Osteocyte (in vitro differentiated cells): ENCODE results near the gene FAM216A. TPM values are rescaled to one million over a fixed set of nuclear protein-coding genes. Genes with fewer than 3 reads are reported as not detected.
A peak's percentile ranks its signal among the peaks of the same experiment; 100 is the strongest.
"Not testable (repeated sequence)": the region's sequence is repeated elsewhere in the genome, so short reads cannot be mapped to it uniquely, and the experiment has no call there.

Experiments used
- DNase-seq: peaks from one replicate; pipeline ENCODE4 v3.0.0; 2021; ENCODE audit warnings: mixed read lengths; ENCODE audit not compliant: unreplicated experiment; ENCODE audit errors: extremely low spot score
- H3K27ac Mint-ChIP-seq: one replicate; pipeline ENCODE4 v1.8.0; 2021; ENCODE audit warnings: mild to moderate bottlenecking, mixed read lengths; ENCODE audit not compliant: unreplicated experiment
- H3K27me3 Mint-ChIP-seq: one replicate; pipeline ENCODE4 v1.8.0; 2021; ENCODE audit warnings: mixed read lengths; ENCODE audit not compliant: unreplicated experiment
- H3K36me3 Mint-ChIP-seq: one replicate; pipeline ENCODE4 v1.8.0; 2021; ENCODE audit warnings: mixed read lengths; ENCODE audit not compliant: unreplicated experiment
- H3K4me1 Mint-ChIP-seq: one replicate; pipeline ENCODE4 v1.8.0; 2021; ENCODE audit warnings: mixed read lengths; ENCODE audit not compliant: unreplicated experiment
- H3K4me3 Mint-ChIP-seq: one replicate; pipeline ENCODE4 v1.8.0; 2021; ENCODE audit warnings: mild to moderate bottlenecking, moderate library complexity, mixed read lengths; ENCODE audit not compliant: unreplicated experiment
- H3K9me3 Mint-ChIP-seq: one replicate; pipeline ENCODE4 v1.8.0; 2021; ENCODE audit warnings: mixed read lengths; ENCODE audit not compliant: unreplicated experiment
- CTCF ChIP-seq: fragments of 200-600 bp; sonication (generic); IDR thresholded peaks from 2 replicates; pipeline ENCODE4 v1.5.0; 2021; ENCODE audit warnings: antibody characterized with exemption, mild to moderate bottlenecking, moderate library complexity
- total RNA-seq: library from RNA; stranded (reverse); gene quantifications from 2 replicates; pipeline ENCODE4 v1.2.1, GENCODE V29; 2021

Gene FAM216A
- total RNA-seq, 1 donor from 2014 or later, result 8.4 TPM

DNA sequence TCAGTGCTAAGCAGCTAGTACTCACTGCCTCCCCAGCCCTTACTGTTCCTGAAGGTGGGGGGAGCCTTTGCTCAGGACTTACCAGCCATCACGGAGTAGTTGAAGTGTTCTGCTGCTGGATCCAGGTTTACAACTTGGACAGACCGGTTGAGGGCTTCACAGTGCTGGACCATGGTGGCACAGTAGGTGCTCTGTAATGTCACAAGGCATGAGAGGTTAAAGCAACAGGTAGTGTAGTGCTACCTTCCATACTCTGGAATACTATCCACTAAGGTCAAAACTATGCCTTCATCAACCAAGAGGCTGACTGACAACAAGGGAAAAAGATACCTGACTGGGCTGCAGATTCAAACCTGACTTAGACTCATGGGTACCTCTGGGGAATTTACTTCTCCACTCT lies 3.6 kb upstream of the FAM216A start:
- no peaks in the 10 kb centered on the region for H3K27me3 Mint-ChIP-seq

GRCh38 chr12:110465765-110466164 lies 2.9 kb upstream of the FAM216A start:
- peaks cover 29% of the 10 kb centered on the region for H3K4me1 Mint-ChIP-seq
- not testable (repeated sequence) for H3K27me3 Mint-ChIP-seq, H3K36me3 Mint-ChIP-seq, DNase-seq, H3K9me3 Mint-ChIP-seq, H3K4me3 Mint-ChIP-seq, H3K27ac Mint-ChIP-seq

More for the DNA sequence above, 3.6 kb upstream of the FAM216A start:
- Mint-ChIP-seq H3K4me3 (no peak overlapping the region), H3K36me3 (peaks cover 7% of the 10 kb centered on the region), H3K4me1 (peaks cover 24% of the 10 kb centered on the region), H3K27ac (no peak overlapping the region), H3K9me3 (no peaks in the 10 kb centered on the region)
- no peak for TF ChIP-seq CTCF
- no peak for DNase-seq

DNA sequence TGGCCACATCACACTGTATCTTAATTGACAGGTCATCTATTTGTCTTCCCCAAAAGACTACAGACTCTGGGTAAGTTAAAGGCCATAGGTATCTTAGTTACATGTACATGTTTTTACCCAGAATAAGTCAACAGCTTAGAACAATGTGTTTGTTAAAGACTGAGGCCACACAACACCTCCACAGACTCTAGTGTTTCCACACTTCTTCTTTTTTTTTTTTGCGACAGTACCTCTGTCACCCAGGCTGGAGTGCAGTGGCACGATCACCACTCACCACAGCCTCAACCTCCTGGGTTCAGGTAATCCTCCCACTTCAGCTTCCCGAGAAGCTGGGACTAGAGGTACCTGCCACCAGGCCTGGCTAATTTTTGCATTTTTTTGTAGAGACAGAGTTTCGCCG lies 1.9 kb upstream of the FAM216A start:
- H3K9me3 Mint-ChIP-seq, result no peaks in the 10 kb centered on the region
- TF ChIP-seq CTCF, result no peak
- H3K36me3 Mint-ChIP-seq, result peaks cover 7% of the 10 kb centered on the region
- peak overlapping the region; percentile 35 for H3K4me3 Mint-ChIP-seq
- H3K4me1 Mint-ChIP-seq, result peaks cover 29% of the 10 kb centered on the region
- no peak for DNase-seq
- H3K27me3 Mint-ChIP-seq, result no peaks in the 10 kb centered on the region
- H3K27ac Mint-ChIP-seq, result no peak overlapping the region

DNA sequence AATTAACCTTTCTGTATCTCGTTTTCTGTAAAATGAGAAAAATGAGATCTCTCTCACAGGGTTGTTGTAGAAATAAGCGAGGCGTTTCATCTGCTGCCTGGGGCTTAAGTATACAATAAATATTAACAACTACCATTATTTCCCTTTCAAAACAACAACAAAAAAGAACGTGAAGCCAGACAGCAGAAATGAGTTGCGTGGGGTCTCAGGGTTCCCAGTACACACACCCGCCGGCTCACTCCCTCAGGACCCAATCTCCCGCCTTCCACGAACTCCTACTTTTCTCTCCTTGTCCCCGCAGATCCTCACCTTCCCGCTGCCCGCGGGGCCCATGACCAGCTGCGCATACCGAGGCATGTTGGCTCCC lies 815 bp upstream of the FAM216A start:
- TF ChIP-seq CTCF, result no peak
- peaks cover 4% of the 10 kb centered on the region for H3K36me3 Mint-ChIP-seq
- H3K4me1 Mint-ChIP-seq, result peaks cover 29% of the 10 kb centered on the region
- H3K9me3 Mint-ChIP-seq, result no peaks in the 10 kb centered on the region
- no peak for DNase-seq
- H3K27me3 Mint-ChIP-seq, result no peaks in the 10 kb centered on the region
- H3K4me3 Mint-ChIP-seq, result peak overlapping the region; percentile 100
- peak overlapping the region; percentile 92 for H3K27ac Mint-ChIP-seq

- Mint-ChIP-seq H3K36me3 (no peaks in the 10 kb centered on the region), H3K27ac (peak overlapping the region; percentile 31), H3K9me3 (no peaks in the 10 kb centered on the region), H3K4me3 (no peak overlapping the region), H3K27me3 (no peaks in the 10 kb centered on the region), H3K4me1 (peaks cover under 1% of the 10 kb centered on the region)
- no peak for DNase-seq
- TF ChIP-seq CTCF, result no peak
Observed at GRCh38 chr12:110475426-110475825, 6.8 kb downstream of the FAM216A start.
